Measurements from ENCODE around the gene TARBP2.

- no peak for TF ChIP-seq ATF3 (IDR thresholded peaks at IDR 0.05)
- no peak for TF ChIP-seq CTCF (IDR thresholded peaks at IDR 0.05; ENCODE audit: low read depth, low read length, missing input control)
These were observed 8.9 kb upstream of the TARBP2 start for GRCh38 chr12:53492188-53492587.

Measured in liver (tissue), 3 donors.